ENCODE data around the gene ANKRD17.

Gene ANKRD17

DNA sequence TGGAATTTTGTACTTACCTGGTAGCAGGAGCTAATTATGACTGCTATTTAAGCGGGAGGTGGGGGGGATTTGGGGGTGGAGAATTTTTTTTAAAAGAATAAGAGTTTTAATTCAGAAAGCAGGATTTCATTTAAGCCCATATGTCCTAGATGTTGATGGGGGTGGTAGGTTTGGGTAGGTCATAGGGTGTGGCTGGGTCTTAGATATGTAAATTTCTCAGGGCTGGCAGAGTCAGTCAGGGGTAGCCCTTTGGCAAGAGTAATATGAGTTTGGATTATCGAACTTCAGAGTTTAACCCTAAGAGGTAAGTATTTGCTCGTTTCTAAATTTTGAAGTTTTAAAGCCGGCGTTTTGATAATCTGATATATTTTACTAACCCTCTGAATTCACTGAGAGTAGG, 153.9 kb downstream of the ANKRD17 start:
- no peak for DNase-seq

- DNase-seq: no peak
These were observed 154.6 kb downstream of the ANKRD17 start for GRCh38 chr4:73103799-73104503.

DNA sequence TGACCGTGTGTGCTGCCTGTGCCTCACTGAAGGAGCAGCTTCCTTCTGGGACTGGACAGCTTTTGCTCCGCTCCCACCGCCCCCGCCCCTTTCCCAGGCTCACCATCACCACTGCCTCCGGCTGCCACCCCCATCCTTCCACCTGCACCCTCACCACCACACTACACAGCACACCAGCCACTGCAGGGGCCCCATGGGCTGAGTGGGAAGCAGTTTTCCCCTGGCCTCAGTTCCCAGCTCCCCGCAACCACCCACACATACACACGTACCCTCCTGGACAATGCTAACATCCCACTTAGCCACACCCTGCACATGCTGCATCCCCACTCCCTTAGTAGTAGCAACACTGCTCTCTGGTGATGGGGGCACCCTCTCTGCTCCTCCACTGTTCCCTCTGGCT, 159.5 kb downstream of the ANKRD17 start:
- no peak for DNase-seq

DNA sequence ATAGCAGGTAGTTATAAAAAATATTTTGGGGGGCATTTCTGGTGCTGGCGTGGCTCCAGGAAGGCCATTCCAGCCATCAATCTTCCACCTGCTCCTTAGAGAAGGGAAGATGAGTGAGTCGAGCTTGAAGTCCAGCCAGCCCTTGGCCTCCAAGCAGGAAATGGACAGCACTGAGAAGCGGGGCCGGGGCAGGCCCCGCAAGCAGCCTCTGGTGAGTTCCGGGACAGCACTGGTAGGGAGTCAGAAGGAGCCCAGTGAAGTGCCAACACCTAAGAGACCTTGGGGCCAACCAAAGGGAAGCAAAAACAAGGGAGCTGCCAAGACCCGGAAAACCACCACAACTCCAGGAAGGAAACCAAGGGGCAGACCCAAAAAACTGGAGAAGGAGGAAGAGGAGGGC, 159.9 kb downstream of the ANKRD17 start:
- no peak for DNase-seq

GRCh38 chr4:73098016-73098415, 160.6 kb downstream of the ANKRD17 start:
- no peak for DNase-seq

GRCh38 chr4:73092868-73093267, 165.7 kb downstream of the ANKRD17 start:
- DNase-seq: no peak

DNA sequence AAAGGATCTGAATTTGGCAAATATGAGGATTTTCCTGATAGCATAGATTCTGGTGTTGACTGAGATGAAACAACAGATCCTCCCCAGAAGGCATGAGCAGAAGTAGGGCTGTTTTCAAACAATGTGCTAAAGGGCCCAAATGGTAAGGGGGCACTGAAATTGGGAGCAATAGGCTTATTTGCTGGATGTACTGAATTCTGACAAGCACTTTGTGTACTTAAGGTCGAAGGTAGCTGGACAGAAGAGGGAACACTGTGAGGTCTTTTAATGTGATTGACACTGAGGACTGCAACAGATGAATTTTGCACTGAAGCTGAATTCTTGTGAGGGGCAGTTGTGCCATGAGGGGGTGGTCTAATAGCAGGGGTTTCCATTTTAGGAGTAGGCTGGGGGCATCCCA, 167.9 kb downstream of the ANKRD17 start:
- DNase-seq: no peak

- DNase-seq: no peak
These were observed 170.7 kb downstream of the ANKRD17 start for GRCh38 chr4:73087871-73088270.

DNA sequence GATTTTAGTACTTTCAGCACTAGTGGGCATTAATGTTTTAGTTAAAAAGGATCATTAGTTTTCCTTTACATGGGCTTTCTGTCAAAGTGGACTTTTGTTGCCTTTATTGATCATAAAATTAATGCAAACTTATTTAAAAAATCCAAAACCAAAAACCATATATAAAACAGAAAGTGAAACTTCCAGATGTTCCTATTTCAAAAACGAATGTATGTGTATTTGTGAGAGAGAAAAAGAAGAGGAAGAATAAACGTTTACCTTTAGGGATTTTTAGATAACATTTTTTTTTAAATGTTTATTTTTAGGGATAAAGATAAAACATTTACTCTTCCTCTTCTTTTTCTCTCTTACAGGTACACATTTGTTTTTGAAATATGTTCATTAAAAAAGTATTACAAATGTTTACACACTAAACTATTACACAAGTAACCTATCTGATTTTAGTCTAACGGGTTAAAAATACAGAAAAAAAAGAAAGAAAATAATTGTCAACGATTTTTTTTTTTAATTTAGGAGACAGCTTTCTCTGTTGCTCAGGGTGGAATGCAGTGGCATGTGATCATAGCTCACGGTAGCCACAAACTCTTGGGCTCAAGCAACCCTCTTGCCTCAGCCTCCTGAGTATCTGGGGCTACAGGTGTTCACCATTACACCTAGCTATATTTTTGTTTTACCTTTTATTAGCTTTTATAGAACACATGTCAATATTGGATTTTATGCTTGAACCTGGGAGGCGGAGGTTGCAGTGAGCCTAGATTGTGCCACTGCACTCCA, 172.3 kb downstream of the ANKRD17 start:
- DNase-seq: no peak

- DNase-seq: no peak
These were observed 177.8 kb downstream of the ANKRD17 start for GRCh38 chr4:73080789-73081188.

DNA sequence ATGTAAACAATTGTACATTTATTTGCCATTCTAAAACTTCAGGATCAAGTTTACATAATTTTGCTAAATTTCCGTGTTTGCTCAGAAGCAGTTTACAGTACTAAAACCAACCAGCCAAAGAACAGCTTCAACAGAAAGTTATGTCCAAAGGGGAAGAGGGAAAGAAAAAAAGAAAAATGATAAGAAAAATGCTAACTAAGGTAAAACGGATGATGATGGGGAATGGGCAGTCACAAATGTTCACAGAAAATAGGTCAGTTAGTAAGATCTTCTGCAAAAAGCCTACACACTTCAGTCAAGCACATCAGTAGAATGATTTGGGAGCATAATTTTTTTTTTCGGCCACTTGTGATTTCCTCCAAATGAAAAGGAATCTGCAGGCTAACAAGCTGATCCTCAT, 182.8 kb downstream of the ANKRD17 start:
- no peak for DNase-seq

DNA sequence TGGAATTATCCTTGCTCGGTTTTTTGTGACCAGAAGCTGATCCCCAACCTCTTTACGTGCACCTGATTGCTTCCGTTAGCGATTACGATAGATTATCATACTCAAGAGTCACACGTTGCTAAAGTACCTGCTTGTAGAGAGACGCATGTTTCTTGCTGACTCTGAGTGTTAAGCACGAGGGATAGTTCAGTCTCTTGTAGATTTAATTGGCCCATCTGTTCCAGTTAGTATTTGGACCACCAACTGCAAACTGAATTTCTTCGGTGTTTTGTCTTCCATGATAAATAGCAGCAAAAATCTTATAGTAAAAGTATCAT, 188.6 kb downstream of the ANKRD17 start:
- no peak for DNase-seq

DNA sequence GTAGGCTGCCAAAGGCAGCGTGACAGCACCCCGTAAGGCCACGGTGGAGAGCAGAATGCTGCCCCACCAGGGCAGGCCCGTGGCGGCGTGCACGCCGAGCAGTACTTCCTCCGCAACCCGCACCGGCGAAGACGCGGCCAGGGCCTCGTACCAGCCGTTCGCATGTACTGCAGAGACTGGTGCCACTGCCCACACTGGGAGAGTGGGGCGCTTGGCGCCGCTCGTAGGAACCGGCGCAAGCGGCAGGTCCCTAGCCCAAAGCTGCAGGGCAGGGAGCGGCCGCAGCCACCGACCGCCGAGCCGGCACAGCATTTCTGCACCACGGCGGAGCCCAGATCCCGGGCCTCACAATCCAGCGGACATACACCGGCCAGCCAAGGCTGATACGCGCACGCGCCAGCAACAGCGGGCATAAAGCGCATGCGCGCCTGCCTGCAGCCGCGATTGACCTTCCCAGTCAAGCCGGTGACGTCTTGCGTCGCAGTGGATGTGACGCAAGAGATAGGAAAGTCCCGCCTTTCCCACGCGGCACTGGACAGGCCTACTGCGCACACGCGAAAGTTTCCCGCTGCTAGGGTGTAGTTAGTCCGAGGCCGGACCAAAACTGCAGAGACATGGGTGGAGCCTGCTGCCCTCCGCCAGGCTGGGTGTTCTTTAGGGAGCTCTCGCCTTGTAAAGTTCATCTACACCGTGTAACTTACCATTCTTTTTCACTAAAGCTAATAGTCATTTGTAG, 189.1 kb downstream of the ANKRD17 start, which contains the start of gene COX18:
COX18 (minus strand) TSS at position 379 of the 736 bp plus-strand sequence; CDS start at position 312, 67 bp downstream.
- peak; percentile 98 for DNase-seq

GRCh38 chr4:73068491-73069337, 189.9 kb downstream of the ANKRD17 start:
- DNase-seq: no peak

- no peak for DNase-seq
These were observed 190.6 kb downstream of the ANKRD17 start for GRCh38 chr4:73067971-73068394.

- DNase-seq: peak; percentile 38
These were observed 191.7 kb downstream of the ANKRD17 start for GRCh38 chr4:73066928-73067327.

- DNase-seq: no peak
These were observed 192.2 kb downstream of the ANKRD17 start for GRCh38 chr4:73066445-73066844.

DNA sequence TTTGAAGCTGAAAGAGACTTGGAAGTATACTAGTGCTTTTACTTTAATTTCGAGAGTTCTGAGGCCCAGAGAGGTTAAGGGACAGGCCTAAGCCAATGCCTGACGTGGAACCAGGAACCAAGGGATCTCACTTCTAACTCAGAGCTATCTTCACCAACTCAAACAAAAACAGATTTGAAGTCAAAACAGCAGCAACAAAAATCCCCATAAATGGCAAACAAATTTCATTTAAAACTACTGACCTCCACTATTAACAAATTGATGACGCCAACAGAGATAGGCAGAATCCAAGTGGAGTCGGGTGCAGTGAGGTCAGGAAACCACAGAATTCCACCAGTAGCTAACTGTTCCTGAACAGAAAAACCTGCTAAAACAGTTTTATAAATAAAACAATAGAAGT, 194.1 kb downstream of the ANKRD17 start:
- no peak for DNase-seq

DNA sequence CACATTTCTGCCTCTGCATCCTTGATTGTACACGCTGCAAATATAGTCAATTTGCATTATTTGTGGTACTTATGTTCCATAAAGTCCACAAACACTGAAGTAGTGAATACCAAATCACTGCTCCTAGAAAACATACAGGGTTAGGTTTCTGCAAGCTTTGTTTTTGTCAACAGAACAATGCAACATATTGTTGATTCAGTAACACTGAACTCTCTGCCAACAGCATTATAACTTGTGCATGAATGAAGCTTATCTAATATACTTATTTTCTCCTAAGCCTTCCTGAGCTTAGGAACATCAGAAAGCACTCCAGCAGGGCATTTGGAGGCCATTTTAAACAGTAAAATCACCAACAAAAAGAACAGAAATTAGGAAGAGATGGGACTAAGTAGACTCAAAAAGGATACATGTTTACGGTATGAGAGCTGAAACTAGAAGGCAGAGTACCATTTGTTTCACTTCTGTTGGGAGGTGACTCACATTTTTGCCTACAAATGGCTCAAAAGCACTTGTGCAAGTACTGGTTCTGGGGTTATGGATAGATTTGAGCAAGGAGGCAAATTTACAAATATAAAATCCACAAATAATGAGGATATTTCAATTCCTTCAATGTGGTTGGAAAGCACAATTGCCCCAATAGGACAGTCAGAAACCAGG, 203.2 kb downstream of the ANKRD17 start:
- DNase-seq: no peak

DNA sequence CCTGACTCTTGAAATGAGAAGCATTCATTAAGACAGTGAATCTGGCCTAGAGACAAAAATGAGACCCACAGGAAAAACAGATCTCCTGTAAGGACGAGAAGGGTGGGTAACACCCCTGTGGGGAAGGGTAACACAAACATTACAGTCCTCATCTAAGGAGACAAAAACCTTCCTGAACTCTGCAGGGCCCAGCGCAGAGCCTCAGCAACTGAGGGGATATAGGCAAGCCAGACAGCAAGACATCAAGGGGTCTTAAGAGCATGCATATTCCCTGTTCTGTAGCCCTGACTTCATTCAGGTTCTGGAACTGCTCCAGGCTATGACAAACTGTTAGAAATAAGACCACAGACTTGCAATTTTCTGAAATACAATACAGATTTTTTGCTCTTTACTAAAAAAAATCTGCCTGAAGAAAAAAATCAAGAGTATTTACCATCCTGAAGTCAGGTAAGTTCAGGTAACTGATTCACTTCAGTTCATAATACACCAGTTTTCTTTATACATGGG, 204.6 kb downstream of the ANKRD17 start:
- no peak for DNase-seq

DNA sequence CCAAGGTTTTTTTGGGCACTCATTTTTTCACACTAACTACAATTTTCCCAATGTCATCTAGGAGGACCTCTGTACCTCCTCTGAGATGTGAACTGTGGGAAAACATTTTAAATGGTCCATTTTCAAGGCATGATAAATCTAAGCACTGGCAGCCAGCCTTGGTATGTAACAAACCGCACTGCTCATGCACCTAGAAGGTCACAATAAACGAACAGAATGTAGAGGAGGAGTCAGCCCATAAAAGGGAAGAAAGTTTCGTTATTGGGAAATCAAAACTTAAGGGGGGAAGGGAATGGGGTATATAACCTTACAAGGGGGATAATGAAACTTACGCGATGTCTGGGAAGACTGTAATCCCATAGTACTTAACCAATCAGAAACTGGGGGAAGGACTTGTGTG, 205.5 kb downstream of the ANKRD17 start:
- no peak for DNase-seq

- no peak for DNase-seq
These were observed 207.0 kb downstream of the ANKRD17 start for GRCh38 chr4:73051625-73052024.

All from CD4-positive, alpha-beta T cell treated with Interferon gamma for 1 hour (primary cell).